ENCODE results near the gene KRTAP5-2.

KRTAP5-2 gene

GRCh38 chr11:1565904-1566247, 32.2 kb downstream of the KRTAP5-2 start:
- no peak for DNase-seq

GRCh38 chr11:1565173-1565903, 32.8 kb downstream of the KRTAP5-2 start:
- no peak for DNase-seq

GRCh38 chr11:1564535-1565172, 33.4 kb downstream of the KRTAP5-2 start:
- no peak for DNase-seq

- DNase-seq: no peak
These were observed 34.2 kb downstream of the KRTAP5-2 start for GRCh38 chr11:1563697-1564534.

GRCh38 chr11:1563149-1563638, 34.9 kb downstream of the KRTAP5-2 start:
- no peak for DNase-seq

GRCh38 chr11:1562469-1563148, 35.5 kb downstream of the KRTAP5-2 start:
- no peak for DNase-seq

- no peak for DNase-seq
These were observed 36.1 kb downstream of the KRTAP5-2 start for GRCh38 chr11:1561955-1562354.

- DNase-seq: no peak
These were observed 36.8 kb downstream of the KRTAP5-2 start for GRCh38 chr11:1561266-1561665.

GRCh38 chr11:1560649-1561251, 37.3 kb downstream of the KRTAP5-2 start:
- DNase-seq: no peak

GRCh38 chr11:1560002-1560648, 38.0 kb downstream of the KRTAP5-2 start:
- DNase-seq: no peak

- no peak for DNase-seq
These were observed 38.8 kb downstream of the KRTAP5-2 start for GRCh38 chr11:1559111-1559951.

GRCh38 chr11:1558775-1559110, 39.4 kb downstream of the KRTAP5-2 start:
- no peak for DNase-seq

- no peak for DNase-seq
These were observed 40.0 kb downstream of the KRTAP5-2 start for GRCh38 chr11:1557904-1558774.

- no peak for DNase-seq
These were observed 40.8 kb downstream of the KRTAP5-2 start for GRCh38 chr11:1557051-1557884.

GRCh38 chr11:1556278-1556902, 41.7 kb downstream of the KRTAP5-2 start:
- no peak for DNase-seq

GRCh38 chr11:1555713-1556153, 42.4 kb downstream of the KRTAP5-2 start:
- no peak for DNase-seq

- no peak for DNase-seq
These were observed 42.9 kb downstream of the KRTAP5-2 start for GRCh38 chr11:1554981-1555712.
